Mucosa of descending colon (tissue), 3 donors: Measurements from ENCODE around the gene ZMIZ1. TPM values are rescaled to one million over a fixed set of nuclear protein-coding genes. Genes with fewer than 3 reads are reported as not detected.
A peak's percentile ranks its signal among the peaks of the same experiment; 100 is the strongest.

ENCODE experiments used
- ATAC-seq: fragments of 200-7000 bp; cut with Tn5 transposase; one replicate; pipeline ENCODE4 v1.9.1; 2020; ENCODE audit warnings: mild to moderate bottlenecking, moderate library complexity
- DNase-seq, 3 donors: peaks; one replicate each; pipeline ENCODE4 v3.0.0-alpha.2; 2020
- H3K36me3 ChIP-seq: fragments of 200-600 bp; one replicate; pipeline ENCODE4 v1.8.0; 2021; ENCODE audit warnings: low read depth, mild to moderate bottlenecking
- H3K4me1 ChIP-seq: fragments of 200-600 bp; one replicate; pipeline ENCODE4 v1.8.0; 2021; ENCODE audit warnings: low read depth, mild to moderate bottlenecking
- H3K4me3 ChIP-seq: fragments of 200-600 bp; one replicate; pipeline ENCODE4 v1.8.0; 2021; ENCODE audit warnings: mild to moderate bottlenecking
- H3K9me3 ChIP-seq: fragments of 200-600 bp; one replicate; pipeline ENCODE4 v1.8.0; 2021; ENCODE audit warnings: mild to moderate bottlenecking
- CTCF ChIP-seq: fragments of 200-600 bp; IDR thresholded peaks from one replicate; pipeline ENCODE4 v1.8.0; 2022; ENCODE audit warnings: antibody characterized with exemption, mild to moderate bottlenecking
- intact Hi-C, 2 donors: fragments of 100-400 bp; cut with DNase I in 1 of 2; cut with micrococcal nuclease in 1 of 2; formaldehyde crosslinking; loops; one replicate each; pipeline versions ENCODE4 v1.11.0 to v1.11.1; 2022; cut with DNase I, micrococcal nuclease
- total RNA-seq, 3 donors: library from RNA; stranded (reverse); fragmentation: NEBNext Ultra II Directional in 2 of 3; extraction: Animal tissue kit (Norgen Biotek cat#: 25700) in 2 of 3; gene quantifications; one replicate each; pipeline versions ENCODE4 v1.2.1 to v1.2.4, GENCODE V29; 2021 to 2023
- donor health status: DM: no; HTN: no; CAD: no; lungs with moderate emphysema.
- donor health status: DM: no; HTN: no; CAD: no.
- donor health status: DM: no; HTN: yes; CAD: no.

ZMIZ1 gene
- total RNA-seq, 3 donors from 2014 or later, result 61.4 to 103 (median 89.1) TPM

GRCh38 chr10:79238606-79239005 is 169.8 kb downstream of the ZMIZ1 start:
- Histone ChIP-seq H3K9me3 (no peaks in the 10 kb centered on the region), H3K4me3 (no peak overlapping the region), H3K36me3 (no peaks in the 10 kb centered on the region), H3K4me1 (peaks cover 8% of the 10 kb centered on the region)
- no peak for ATAC-seq
- DNase-seq, result no peak
- intact Hi-C loops, result no loop called here
- no peak for TF ChIP-seq CTCF

GRCh38 chr10:79239275-79239779 is 170.6 kb downstream of the ZMIZ1 start:
- no peaks in the 10 kb centered on the region for H3K9me3 ChIP-seq
- intact Hi-C loops, result no loop called here
- no peak for TF ChIP-seq CTCF
- no peaks in the 10 kb centered on the region for H3K36me3 ChIP-seq
- DNase-seq (peak in 1 of 3 donors; percentile 45), ATAC-seq (peak; percentile 9)
- H3K4me3 ChIP-seq, result no peak overlapping the region
- H3K4me1 ChIP-seq, result peaks cover 8% of the 10 kb centered on the region

GRCh38 chr10:79239924-79240581 is 171.3 kb downstream of the ZMIZ1 start:
- intact Hi-C loops, result no loop called here
- no peak overlapping the region for H3K4me3 ChIP-seq
- peaks cover 8% of the 10 kb centered on the region for H3K4me1 ChIP-seq
- DNase-seq (no peak), ATAC-seq (no peak)
- TF ChIP-seq CTCF, result no peak
- no peaks in the 10 kb centered on the region for H3K36me3 ChIP-seq
- no peaks in the 10 kb centered on the region for H3K9me3 ChIP-seq

- no peak for DNase-seq
- intact Hi-C loops, result no loop called here
- Histone ChIP-seq H3K4me3 (no peak overlapping the region), H3K9me3 (no peaks in the 10 kb centered on the region), H3K4me1 (peaks cover 19% of the 10 kb centered on the region), H3K36me3 (no peaks in the 10 kb centered on the region)
- no peak for TF ChIP-seq CTCF
- ATAC-seq, result no peak
Observed at GRCh38 chr10:79241629-79241989, 172.8 kb downstream of the ZMIZ1 start.

- H3K9me3 ChIP-seq, result no peaks in the 10 kb centered on the region
- DNase-seq (peak; percentile 55 to 84 (median 68)), ATAC-seq (peak; percentile 45)
- H3K36me3 ChIP-seq, result no peaks in the 10 kb centered on the region
- peaks cover 21% of the 10 kb centered on the region for H3K4me1 ChIP-seq
- TF ChIP-seq CTCF, result no peak
- no peak overlapping the region for H3K4me3 ChIP-seq
- intact Hi-C loops, result no loop called here
Observed at GRCh38 chr10:79241990-79242619, 173.3 kb downstream of the ZMIZ1 start.
